ENCODE measurements around the gene UBN2.

Gene UBN2

GRCh38 chr7:139231513-139232376, 708 bp downstream of the UBN2 start:
- no peak for DNase-seq (ENCODE audit: low read depth)

- DNase-seq (ENCODE audit: low read depth), result no peak
Measured at GRCh38 chr7:139232377-139232717, 1.3 kb downstream of the UBN2 start.

- DNase-seq (ENCODE audit: low read depth), result no peak
Measured at GRCh38 chr7:139232904-139233303, 1.9 kb downstream of the UBN2 start.

GRCh38 chr7:139241258-139241657, 10.2 kb downstream of the UBN2 start:
- DNase-seq (ENCODE audit: low read depth), result no peak

- DNase-seq (ENCODE audit: low read depth), result no peak
Measured at GRCh38 chr7:139242741-139243281, 11.8 kb downstream of the UBN2 start.

GRCh38 chr7:139245401-139245800, 14.4 kb downstream of the UBN2 start:
- DNase-seq (ENCODE audit: low read depth), result no peak

- no peak for DNase-seq (ENCODE audit: low read depth)
Measured at GRCh38 chr7:139246494-139246893, 15.5 kb downstream of the UBN2 start.

- DNase-seq (ENCODE audit: low read depth), result no peak
Measured at GRCh38 chr7:139246905-139247304, 15.9 kb downstream of the UBN2 start.

- DNase-seq (ENCODE audit: low read depth), result no peak
Measured at GRCh38 chr7:139249179-139249810, 18.3 kb downstream of the UBN2 start.

- DNase-seq (ENCODE audit: low read depth), result no peak
Measured at GRCh38 chr7:139252451-139252850, 21.4 kb downstream of the UBN2 start.

- no peak for DNase-seq (ENCODE audit: low read depth)
Measured at GRCh38 chr7:139254281-139254680, 23.2 kb downstream of the UBN2 start.

- no peak for DNase-seq (ENCODE audit: low read depth)
Measured at GRCh38 chr7:139254728-139255127, 23.7 kb downstream of the UBN2 start.

- no peak for DNase-seq (ENCODE audit: low read depth)
Measured at GRCh38 chr7:139255290-139255689, 24.3 kb downstream of the UBN2 start.

GRCh38 chr7:139259142-139259541, 28.1 kb downstream of the UBN2 start:
- no peak for DNase-seq (ENCODE audit: low read depth)

- no peak for DNase-seq (ENCODE audit: low read depth)
Measured at GRCh38 chr7:139264220-139264619, 33.2 kb downstream of the UBN2 start.

GRCh38 chr7:139265673-139266072, 34.6 kb downstream of the UBN2 start:
- no peak for DNase-seq (ENCODE audit: low read depth)

GRCh38 chr7:139271718-139272628, 40.9 kb downstream of the UBN2 start:
- DNase-seq (ENCODE audit: low read depth), result no peak

- DNase-seq (ENCODE audit: low read depth), result no peak
Measured at GRCh38 chr7:139284252-139284896, 53.3 kb downstream of the UBN2 start.

GRCh38 chr7:139286144-139286543, 55.1 kb downstream of the UBN2 start:
- DNase-seq (ENCODE audit: low read depth), result no peak

GRCh38 chr7:139292821-139293220, 61.8 kb downstream of the UBN2 start:
- no peak for DNase-seq (ENCODE audit: low read depth)

- no peak for DNase-seq (ENCODE audit: low read depth)
Measured at GRCh38 chr7:139293534-139293933, 62.5 kb downstream of the UBN2 start.

- no peak for DNase-seq (ENCODE audit: low read depth)
Measured at GRCh38 chr7:139294241-139294640, 63.2 kb downstream of the UBN2 start.
